HepG2 (cell line): ENCODE results near the gene SLC43A3. TPM values are rescaled to one million over a fixed set of nuclear protein-coding genes. Genes with fewer than 3 reads are reported as not detected.

Source experiments
- ASH2L ChIP-seq: fragments of 300-600, 200-600 bp; sonication (generic); IDR thresholded peaks from 2 replicates; pipeline ENCODE4 v1.7.0; 2017; ENCODE audit warnings: low read depth, mild to moderate bottlenecking, moderate library complexity, mixed read lengths, low read length; ENCODE audit not compliant: insufficient read length
- FOSL2 ChIP-seq: sonication (generic); formaldehyde crosslinking; IDR thresholded peaks from 2 replicates; pipeline ENCODE4 v1.4.0; 2020; ENCODE audit warnings: missing genetic modification reagents
- GTF2F1 ChIP-seq: fragments of 150-350 bp; IDR thresholded peaks from 2 replicates; pipeline ENCODE4 v1.6.1; 2014; ENCODE audit warnings: low read length
- MAFK ChIP-seq, 2 experiments: IDR thresholded peaks in 1 of 2; conservative IDR thresholded peaks in 1 of 2; 2 replicates each; pipeline ENCODE4 v1.6.1; 2011; ENCODE audit warnings: improper control_type of control experiment in 2 of 2, low read length in 2 of 2
- MTF1 ChIP-seq: sonication (generic); formaldehyde crosslinking; IDR thresholded peaks from 2 replicates; pipeline ENCODE4 v1.5.0; 2020; ENCODE audit warnings: missing genetic modification reagents
- MXD4 ChIP-seq: IDR thresholded peaks from 2 replicates; pipeline ENCODE4 v1.6.1; 2016; ENCODE audit warnings: mild to moderate bottlenecking, missing biosample characterization, missing genetic modification reagents
- NFE2 ChIP-seq: sonication (generic); formaldehyde crosslinking; IDR thresholded peaks from 2 replicates; pipeline ENCODE4 v1.4.0; 2020; ENCODE audit warnings: missing genetic modification reagents
- NFE2L2 ChIP-seq: fragments of 150-350 bp; IDR thresholded peaks from 2 replicates; pipeline ENCODE4 v1.6.1; 2014; ENCODE audit warnings: low read length
- NFRKB ChIP-seq: fragments of 450-650 bp; IDR thresholded peaks from 2 replicates; pipeline ENCODE4 v1.6.1; 2017
- PAF1 ChIP-seq: IDR thresholded peaks from 2 replicates; pipeline ENCODE4 v1.6.1; 2016; ENCODE audit warnings: missing genetic modification reagents, missing compliant biosample characterization
- TFAP4 ChIP-seq: sonication (generic); IDR thresholded peaks from 2 replicates; pipeline ENCODE4 v1.6.1; 2016; ENCODE audit warnings: low read depth, borderline replicate concordance
- TIGD3 ChIP-seq: sonication (generic); formaldehyde crosslinking; IDR thresholded peaks from 2 replicates; pipeline ENCODE4 v1.5.1; 2020; ENCODE audit warnings: mild to moderate bottlenecking, missing genetic modification reagents, borderline replicate concordance
- ZEB1 ChIP-seq: IDR thresholded peaks from 2 replicates; pipeline ENCODE4 v1.6.1; 2012; ENCODE audit warnings: mild to moderate bottlenecking, low read depth, inconsistent platforms; ENCODE audit not compliant: insufficient replicate concordance
- ZFP36L1 ChIP-seq: sonication (generic); formaldehyde crosslinking; IDR thresholded peaks from 2 replicates; pipeline ENCODE4 v1.8.0; 2022; ENCODE audit warnings: mild to moderate bottlenecking, missing genetic modification reagents, moderate library complexity
- ZNF274 ChIP-seq: sonication (generic); formaldehyde crosslinking; IDR thresholded peaks from 2 replicates; pipeline ENCODE4 v1.5.1; 2020; ENCODE audit warnings: mild to moderate bottlenecking, missing genetic modification reagents
- ZNF30 ChIP-seq: sonication (generic); formaldehyde crosslinking; IDR thresholded peaks from 2 replicates; pipeline ENCODE4 v1.5.0; 2020; ENCODE audit warnings: mild to moderate bottlenecking, missing genetic modification reagents
- ZNF44 ChIP-seq: sonication (generic); formaldehyde crosslinking; IDR thresholded peaks from 2 replicates; pipeline ENCODE4 v1.5.1; 2020; ENCODE audit warnings: mild to moderate bottlenecking, missing genetic modification reagents
- ZNF441 ChIP-seq: sonication (generic); formaldehyde crosslinking; IDR thresholded peaks from 2 replicates; pipeline ENCODE4 v1.7.0; 2021; ENCODE audit warnings: missing genetic modification reagents, borderline replicate concordance
- ZNF646 ChIP-seq: sonication (generic); formaldehyde crosslinking; IDR thresholded peaks from 2 replicates; pipeline ENCODE4 v1.9.0; 2021; ENCODE audit warnings: mild to moderate bottlenecking, missing genetic modification reagents
- ZNF652 ChIP-seq: IDR thresholded peaks from 2 replicates; pipeline ENCODE4 v1.6.1; 2016; ENCODE audit warnings: low read depth, borderline replicate concordance
- ZNF660 ChIP-seq: sonication (generic); formaldehyde crosslinking; IDR thresholded peaks from 2 replicates; pipeline ENCODE4 v1.5.1; 2020; ENCODE audit warnings: mild to moderate bottlenecking, low read depth, missing genetic modification reagents, borderline replicate concordance
- ZNF83 ChIP-seq: sonication (generic); formaldehyde crosslinking; IDR thresholded peaks from 2 replicates; pipeline ENCODE4 v1.4.0; 2020; ENCODE audit warnings: missing genetic modification reagents, mild to moderate bottlenecking, borderline replicate concordance
- ZNF883 ChIP-seq: sonication (generic); formaldehyde crosslinking; IDR thresholded peaks from 2 replicates; pipeline ENCODE4 v1.5.1; 2020; ENCODE audit warnings: mild to moderate bottlenecking, missing genetic modification reagents; ENCODE audit errors: not compliant biosample characterization
- ZNF891 ChIP-seq: sonication (generic); formaldehyde crosslinking; IDR thresholded peaks from 2 replicates; pipeline ENCODE4 v1.5.0; 2020; ENCODE audit warnings: mild to moderate bottlenecking, missing genetic modification reagents
- ZZZ3 ChIP-seq: sonication (generic); formaldehyde crosslinking; IDR thresholded peaks from 2 replicates; pipeline ENCODE4 v1.4.0; 2020; ENCODE audit warnings: missing genetic modification reagents, mild to moderate bottlenecking, borderline replicate concordance
- polyA plus RNA-seq, 8 experiments: library from polyadenylated mRNA; depleted of rRNA in 3 of 8; stranded (reverse) in 7 of 8; unstranded in 1 of 8; fragments of >200 nt; fragmentation: Illumina TruSeq in 4 of 8; extraction: Trizol in 4 of 8; gene quantifications; 2 replicates each; pipeline versions ENCODE4 v1.2.1 to v1.2.3, GENCODE V29; 2011 to 2016; ENCODE audit warnings: low read depth in 4 of 8, missing spikeins in 1 of 8, mixed read lengths in 1 of 8; ENCODE audit not compliant: insufficient read depth in 1 of 8
- total RNA-seq, 5 experiments: library from RNA; depleted of rRNA; stranded (reverse); fragments of >200 nt; fragmentation: Illumina TruSeq; extraction: Trizol; gene quantifications; 2 replicates each; pipeline ENCODE4 v1.2.3, GENCODE V29; 2016; ENCODE audit warnings: low read depth in 1 of 5

Gene SLC43A3
- total and polyA plus RNA-seq, 2 of the 13 experiments (the other 11 are each of a cell fraction or from before 2014, with no cell fraction given), result 2.6 TPM; not detected in 1

GRCh38 chr11:57458060-57458409, 31.1 kb upstream of the SLC43A3 start (continued):
- TF ChIP-seq ZNF652 (peak; percentile 13; the same call in 1 of the 2 replicates), ZNF883 (CRISPR knock-in tag) (no peak), NFRKB (no peak), FOSL2 (CRISPR knock-in tag) (peak; percentile 69), ZNF646 (CRISPR knock-in tag) (no peak), ASH2L (no peak), ZNF274 (CRISPR knock-in tag) (no peak), TFAP4 (no peak), MAFK (conservative IDR thresholded peaks at IDR 0.05 in 1 of 2, IDR thresholded peaks at IDR 0.05 in 1 of 2; ENCODE audit: low read length in 2 of 2) (peak; percentile 35 to 67), ZFP36L1 (CRISPR knock-in tag) (no peak), PAF1 (CRISPR knock-in tag) (no peak), ZEB1 (no peak), ZZZ3 (no peak), ZNF30 (CRISPR knock-in tag) (no peak), NFE2 (peak; percentile 65; the same call in 1 of the 2 replicates), ZNF83 (CRISPR knock-in tag) (no peak), ZNF891 (CRISPR knock-in tag) (no peak), GTF2F1 (no peak), ZNF44 (CRISPR knock-in tag) (no peak), TIGD3 (CRISPR knock-in tag) (no peak), MTF1 (CRISPR knock-in tag) (no peak), ZNF441 (CRISPR knock-in tag) (no peak), MXD4 (no peak), NFE2L2 (peak; percentile 89), ZNF660 (CRISPR knock-in tag) (no peak)
